Inferior parietal cortex (tissue), 1 donor: Measurements from ENCODE around the gene PTGDR2.

ENCODE experiments used
- DNase-seq: peaks from one replicate; pipeline ENCODE4 v3.0.0-alpha.2; 2016; ENCODE audit errors: extremely low spot score

Gene PTGDR2

DNA sequence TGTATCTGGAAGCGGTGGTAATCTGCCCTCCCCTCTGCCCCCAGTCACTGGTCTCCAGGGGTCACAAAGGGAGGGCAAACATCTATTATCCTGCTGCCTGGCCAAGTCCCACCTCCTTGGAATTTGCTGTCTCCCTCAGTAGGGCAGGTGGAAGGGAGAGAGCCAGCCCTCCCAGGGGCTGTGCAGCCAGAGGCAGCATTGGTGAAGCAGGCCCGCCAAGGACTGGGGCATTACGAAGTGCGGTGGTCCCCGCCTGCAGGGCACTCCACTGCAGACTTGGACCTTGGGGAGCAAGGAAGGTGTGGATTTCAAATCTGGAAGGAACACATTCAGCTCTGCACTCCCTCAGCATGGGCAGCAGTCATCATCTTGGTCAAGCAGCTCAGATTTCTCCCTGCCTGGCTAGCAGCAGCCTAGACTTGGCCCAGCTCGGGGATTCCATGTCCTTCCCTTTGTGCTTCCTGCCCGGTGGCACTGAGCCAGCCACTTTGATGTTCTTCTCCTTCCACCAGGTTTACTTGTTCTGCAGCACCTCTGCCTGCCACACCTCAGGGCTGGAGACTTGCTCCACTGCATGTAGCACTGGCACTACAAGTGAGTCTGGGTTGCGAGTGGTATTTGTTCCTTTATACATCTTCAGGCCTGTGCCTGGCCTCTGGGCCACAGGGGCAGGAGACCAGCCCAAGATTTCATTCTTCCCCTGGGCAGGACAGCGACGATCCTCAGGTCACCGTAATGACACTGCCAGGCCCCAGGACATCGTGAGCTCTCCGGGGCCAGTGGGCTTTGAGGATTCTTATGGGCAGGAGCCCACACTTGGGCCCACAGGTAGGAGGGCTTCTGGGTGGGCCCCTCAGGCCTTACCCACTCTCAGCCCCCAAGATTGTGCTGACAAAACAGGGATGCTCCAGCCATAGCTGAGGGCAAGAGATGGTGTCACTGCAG, 18.9 kb upstream of the PTGDR2 start:
- no peak for DNase-seq

GRCh38 chr11:60873533-60873932, 17.8 kb upstream of the PTGDR2 start:
- no peak for DNase-seq

- DNase-seq, result no peak
Observed at GRCh38 chr11:60872961-60873524, 17.3 kb upstream of the PTGDR2 start.

DNA sequence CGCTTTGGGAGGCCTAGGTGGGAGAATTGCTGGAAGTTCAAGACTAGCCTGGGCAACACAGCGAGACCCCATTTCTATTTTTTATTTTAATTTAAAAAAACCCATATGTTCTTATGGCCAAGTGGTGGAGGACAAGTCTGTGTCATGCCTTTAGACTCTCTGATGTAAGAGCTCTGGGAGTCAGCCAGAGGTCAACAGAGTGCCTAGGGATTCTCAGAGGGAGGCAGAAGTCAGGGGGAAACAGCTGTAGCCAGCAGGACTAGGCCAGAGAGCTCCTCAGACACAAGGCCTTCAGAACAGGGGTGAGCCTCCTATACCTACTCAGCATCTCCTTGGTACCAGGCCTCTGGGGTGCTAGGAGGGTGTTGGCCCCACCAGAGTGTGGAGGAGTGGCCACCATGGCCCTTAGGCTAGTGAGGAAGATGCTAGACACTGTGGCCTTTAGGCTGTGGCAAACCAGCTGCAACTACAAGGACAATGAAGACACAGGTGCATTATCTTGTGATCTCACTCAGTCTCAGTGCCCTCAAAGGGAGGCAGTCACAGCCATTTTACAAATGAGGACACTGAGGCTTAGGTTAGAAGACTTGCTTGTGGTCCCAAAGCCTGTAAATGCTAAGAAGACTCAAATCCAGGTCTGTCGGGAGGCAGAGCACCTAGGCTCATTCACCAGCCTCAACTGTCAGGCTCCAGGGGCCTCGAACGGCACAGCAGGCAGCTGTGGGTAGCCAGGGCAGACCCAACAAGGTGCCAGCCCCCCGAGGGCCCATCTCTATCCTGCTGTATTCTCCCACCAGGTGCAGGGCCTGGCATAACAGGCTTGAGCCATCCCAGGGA, 16.6 kb upstream of the PTGDR2 start:
- no peak for DNase-seq

DNA sequence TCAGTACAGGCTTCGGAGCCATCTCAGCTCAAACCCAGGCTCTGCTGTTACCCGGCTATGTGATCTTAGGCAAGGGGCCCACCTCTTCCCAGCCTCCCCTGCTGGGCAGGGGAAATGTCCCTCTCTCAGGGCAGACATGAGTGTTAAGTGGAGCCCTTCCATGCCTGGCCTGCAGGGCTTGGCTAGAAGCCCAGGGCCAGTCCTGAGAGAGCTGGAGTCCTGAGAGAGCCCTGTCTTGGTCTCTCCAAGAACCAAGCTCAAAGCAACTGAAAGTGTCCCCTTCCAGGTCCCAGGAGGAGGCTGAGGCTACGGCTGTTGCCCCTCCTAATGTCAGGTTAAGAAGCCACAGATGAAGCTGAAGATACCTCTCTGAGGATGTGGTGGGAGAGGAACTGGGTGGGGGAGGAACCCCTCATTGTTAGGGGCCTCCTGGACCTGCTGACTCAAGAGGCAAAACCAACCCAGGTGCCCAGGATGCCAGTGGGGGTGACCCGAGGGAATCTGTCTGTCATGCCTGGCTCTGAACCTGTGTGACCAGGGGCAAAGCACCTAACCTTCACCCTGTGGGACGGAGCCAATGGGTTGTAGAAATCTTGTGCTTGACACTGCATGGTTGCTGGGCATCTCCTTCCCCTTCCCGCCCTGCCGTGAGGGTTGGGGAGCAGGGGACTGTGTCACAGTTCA, 15.8 kb upstream of the PTGDR2 start:
- DNase-seq, result no peak

GRCh38 chr11:60870733-60871377, 15.1 kb upstream of the PTGDR2 start:
- no peak for DNase-seq

DNA sequence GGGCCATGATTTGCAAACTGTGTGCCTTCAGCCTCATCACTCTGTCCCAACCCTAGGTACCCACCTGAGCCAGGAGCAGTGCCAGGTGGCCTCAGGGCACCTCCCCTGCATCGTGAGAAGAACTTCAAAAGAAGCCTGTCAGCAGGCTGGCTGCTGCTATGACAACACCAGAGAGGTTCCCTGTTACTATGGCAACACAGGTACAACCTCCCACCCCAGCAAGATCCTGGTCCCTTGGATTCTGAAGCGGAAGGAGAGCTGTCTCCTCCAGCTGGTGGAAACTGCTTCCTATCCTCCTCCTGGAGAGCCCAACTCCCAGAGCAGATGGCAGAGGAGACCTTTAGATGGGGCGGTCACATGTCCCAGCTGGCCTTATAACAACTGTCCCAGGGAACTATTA, 14.5 kb upstream of the PTGDR2 start:
- no peak for DNase-seq

DNA sequence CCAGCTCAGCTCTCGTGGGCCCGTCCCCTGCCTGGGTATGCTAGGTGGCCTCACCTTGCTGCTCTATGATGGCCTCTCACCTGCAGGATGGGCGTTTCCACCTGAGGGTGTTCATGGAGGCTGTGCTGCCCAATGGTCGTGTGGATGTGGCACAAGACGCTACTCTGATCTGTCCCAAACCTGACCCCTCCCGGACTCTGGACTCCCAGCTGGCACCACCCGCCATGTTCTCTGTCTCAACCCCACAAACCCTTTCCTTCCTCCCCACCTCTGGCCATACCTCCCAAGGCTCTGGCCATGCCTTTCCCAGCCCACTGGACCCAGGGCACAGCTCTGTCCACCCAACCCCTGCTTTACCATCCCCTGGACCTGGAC, 13.7 kb upstream of the PTGDR2 start:
- DNase-seq, result no peak

DNA sequence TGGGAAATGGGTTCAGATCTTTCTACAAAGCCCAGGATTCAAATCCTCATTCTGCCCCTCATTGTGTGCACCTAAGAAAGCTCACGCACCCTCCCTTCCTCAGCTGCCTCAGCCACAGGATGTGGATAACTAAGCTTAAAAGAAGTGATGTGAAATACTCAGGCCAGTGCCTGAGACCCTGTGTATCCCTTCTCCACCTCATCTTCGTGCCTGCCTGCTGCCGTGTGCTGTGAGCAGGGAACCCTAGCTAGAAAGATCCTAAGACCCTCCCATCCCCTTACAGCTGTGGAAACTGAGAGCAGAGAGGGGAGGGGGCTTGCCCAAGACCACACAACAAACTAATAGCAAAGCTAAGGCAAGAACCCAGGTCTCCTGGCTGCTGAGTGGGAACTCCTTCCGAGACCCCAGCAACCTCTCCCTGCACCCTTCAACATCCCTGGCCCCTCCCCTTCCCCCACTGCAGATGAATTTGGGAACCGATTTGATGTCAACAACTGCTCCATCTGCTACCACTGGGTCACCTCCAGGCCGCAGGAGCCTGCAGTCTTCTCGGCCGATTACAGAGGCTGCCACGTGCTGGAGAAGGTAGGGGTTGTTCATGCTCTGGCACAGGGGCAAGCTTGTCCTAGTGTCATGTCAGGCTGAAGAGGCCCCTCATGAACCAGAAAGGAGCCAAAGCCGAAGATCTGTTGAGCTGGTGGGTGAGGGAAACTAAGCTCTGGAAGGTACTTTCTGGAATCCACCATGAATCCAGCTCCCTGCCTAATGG, 13.1 kb upstream of the PTGDR2 start:
- no peak for DNase-seq

DNA sequence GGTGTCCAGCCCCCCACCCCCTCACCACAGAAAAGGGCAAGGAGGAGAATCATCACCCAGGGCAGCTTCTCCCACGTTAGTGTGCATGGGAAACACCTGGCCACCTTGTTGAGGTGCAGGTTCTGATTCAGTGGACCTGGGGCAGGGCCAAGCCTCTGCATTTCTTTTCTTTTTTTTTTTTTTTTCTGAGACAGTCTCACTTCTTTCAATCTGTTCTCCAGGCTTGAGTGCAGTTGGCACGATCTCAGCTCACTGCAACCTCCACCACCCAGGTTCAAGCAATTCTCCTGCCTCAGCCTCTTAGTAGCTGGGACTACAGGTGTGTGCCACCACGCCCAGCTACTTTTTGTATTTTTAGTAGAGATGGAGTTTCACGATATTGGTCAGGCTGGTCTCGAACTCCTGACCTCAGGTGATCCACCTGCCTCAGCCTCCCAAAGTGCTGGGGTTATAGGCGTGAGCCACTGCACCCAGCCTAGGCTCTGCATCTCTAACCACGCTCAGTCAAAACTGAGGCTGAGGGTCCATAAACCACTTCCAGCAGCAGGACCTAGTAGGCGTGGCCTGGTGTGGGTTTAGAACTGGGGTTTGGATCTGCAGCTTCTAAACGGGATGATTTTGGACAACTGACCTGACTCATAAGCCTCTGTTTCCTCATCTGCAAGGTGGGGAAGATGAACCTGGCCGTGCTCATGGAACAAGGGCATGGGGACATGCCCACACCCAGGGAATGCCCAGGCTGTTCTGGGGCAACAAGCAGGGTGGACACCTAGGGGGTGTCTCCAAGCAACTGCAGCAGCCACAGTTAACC, 12.3 kb upstream of the PTGDR2 start:
- no peak for DNase-seq

- DNase-seq, result no peak
Observed at GRCh38 chr11:60866911-60867870, 11.4 kb upstream of the PTGDR2 start, which contains the start of gene ZP1. TSS of gene ZP1 (plus strand) at chr11:60867542. CDS start at chr11:60867562, 20 bp downstream.

GRCh38 chr11:60864856-60865513, 9.2 kb upstream of the PTGDR2 start:
- no peak for DNase-seq

GRCh38 chr11:60863550-60864521, 8.1 kb upstream of the PTGDR2 start:
- no peak for DNase-seq

DNA sequence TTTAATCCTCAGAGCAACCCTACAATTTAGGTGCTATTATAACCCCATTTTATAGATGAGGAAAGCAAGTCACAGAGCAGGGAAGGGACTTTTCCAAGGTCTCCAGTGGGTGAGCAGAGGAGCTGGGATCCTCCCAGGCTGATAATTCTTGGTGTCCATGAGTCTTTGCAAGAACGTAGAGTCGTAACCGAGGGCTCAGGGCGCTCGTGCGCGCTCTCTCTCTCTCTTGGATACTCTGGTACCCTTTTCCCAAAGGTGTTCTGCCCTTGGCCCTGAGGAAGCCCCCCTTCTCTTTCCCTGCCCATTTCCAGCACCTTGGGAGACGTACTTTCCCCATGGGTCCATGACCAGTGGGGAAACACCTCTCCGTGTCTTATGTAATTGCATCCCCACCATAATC, 6.4 kb upstream of the PTGDR2 start:
- DNase-seq, result no peak

- DNase-seq, result no peak
Observed at GRCh38 chr11:60860943-60861342, 5.2 kb upstream of the PTGDR2 start.

DNA sequence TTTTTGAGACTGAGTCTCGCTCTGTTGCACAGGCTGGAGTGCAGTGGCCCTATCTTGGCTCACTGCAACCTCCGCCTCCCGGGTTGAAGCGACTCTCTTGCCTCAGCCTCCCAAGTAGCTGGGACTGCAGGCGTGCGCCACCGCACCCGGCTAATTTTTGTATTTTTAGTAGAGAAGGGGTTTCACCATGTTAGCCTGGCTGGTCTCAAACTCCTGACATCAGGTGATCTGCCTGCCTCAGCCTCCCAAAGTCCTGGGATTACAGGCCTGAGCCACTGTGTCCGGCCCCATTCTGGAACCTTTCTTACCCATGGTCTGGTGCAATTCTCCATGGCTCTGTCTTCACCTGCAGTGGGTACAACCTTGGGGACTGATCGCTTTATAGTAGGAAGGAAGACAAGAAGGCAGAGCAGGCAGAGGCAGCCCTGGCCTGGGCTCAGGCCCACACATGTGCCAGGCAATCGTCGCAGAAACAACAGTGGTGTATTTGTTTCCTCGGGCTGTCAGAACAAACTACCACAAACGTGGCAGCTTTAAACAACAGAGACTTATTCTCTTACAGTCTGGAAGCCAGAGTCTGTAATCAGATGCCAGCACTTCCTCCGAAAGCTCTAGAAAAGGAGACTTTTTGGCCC, 4.0 kb upstream of the PTGDR2 start:
- no peak for DNase-seq
